HepG2 (cell line): Measurements from ENCODE around the gene NUP107.

ENCODE experiments used
- ATF2 ChIP-seq: sonication (generic); formaldehyde crosslinking; IDR thresholded peaks from 2 replicates; pipeline ENCODE4 v1.4.0; 2020; ENCODE audit warnings: missing genetic modification reagents
- GTF2F1 ChIP-seq: fragments of 150-350 bp; IDR thresholded peaks from 2 replicates; pipeline ENCODE4 v1.6.1; 2014; ENCODE audit warnings: low read length
- HMG20A ChIP-seq: IDR thresholded peaks from 2 replicates; pipeline ENCODE4 v1.6.1; 2016; ENCODE audit warnings: borderline replicate concordance
- MAX ChIP-seq: IDR thresholded peaks from 2 replicates; pipeline ENCODE4 v1.6.1; 2012; ENCODE audit warnings: inconsistent platforms
- SALL1 ChIP-seq: sonication (generic); formaldehyde crosslinking; IDR thresholded peaks from 2 replicates; pipeline ENCODE4 v1.8.0; 2022; ENCODE audit warnings: mild to moderate bottlenecking, missing genetic modification reagents
- SP2 ChIP-seq: sonication (generic); formaldehyde crosslinking; IDR thresholded peaks from 2 replicates; pipeline ENCODE4 v1.5.1; 2020; ENCODE audit warnings: mild to moderate bottlenecking, missing genetic modification reagents
- STAT6 ChIP-seq: sonication (generic); formaldehyde crosslinking; IDR thresholded peaks from 2 replicates; pipeline ENCODE4 v1.4.0; 2020; ENCODE audit warnings: missing genetic modification reagents, mild to moderate bottlenecking, borderline replicate concordance
- SUZ12 ChIP-seq: fragments of 150-350 bp; IDR thresholded peaks from 2 replicates; pipeline ENCODE4 v1.6.1; 2014; ENCODE audit warnings: low read depth, low read length
- ZNF572 ChIP-seq: sonication (generic); formaldehyde crosslinking; IDR thresholded peaks from 2 replicates; pipeline ENCODE4 v1.5.1; 2020; ENCODE audit warnings: mild to moderate bottlenecking, missing genetic modification reagents
- ZNF780A ChIP-seq: sonication (generic); formaldehyde crosslinking; IDR thresholded peaks from 2 replicates; pipeline ENCODE4 v1.8.0; 2022; ENCODE audit warnings: mild to moderate bottlenecking, missing genetic modification reagents, moderate library complexity
- TF ChIP-seq, protein P1 (sequence below): sonication (generic); formaldehyde crosslinking; IDR thresholded peaks from 2 replicates; pipeline ENCODE4 v1.5.0; 2020; ENCODE audit warnings: missing genetic modification reagents, mild to moderate bottlenecking, borderline replicate concordance
- TF ChIP-seq, protein P2 (sequence below): sonication (generic); formaldehyde crosslinking; IDR thresholded peaks from 2 replicates; pipeline ENCODE4 v1.5.0; 2020; ENCODE audit warnings: mild to moderate bottlenecking, missing genetic modification reagents, moderate library complexity

- TF ChIP-seq MAX (no peak), SP2 (CRISPR knock-in tag) (no peak), GTF2F1 (no peak), ATF2 (CRISPR knock-in tag) (no peak), SUZ12 (no peak), STAT6 (no peak), ZNF780A (CRISPR knock-in tag) (no peak), ZNF572 (CRISPR knock-in tag) (no peak), HMG20A (CRISPR knock-in tag) (no peak), SALL1 (CRISPR knock-in tag) (no peak)
- TF ChIP-seq, protein P1, sequence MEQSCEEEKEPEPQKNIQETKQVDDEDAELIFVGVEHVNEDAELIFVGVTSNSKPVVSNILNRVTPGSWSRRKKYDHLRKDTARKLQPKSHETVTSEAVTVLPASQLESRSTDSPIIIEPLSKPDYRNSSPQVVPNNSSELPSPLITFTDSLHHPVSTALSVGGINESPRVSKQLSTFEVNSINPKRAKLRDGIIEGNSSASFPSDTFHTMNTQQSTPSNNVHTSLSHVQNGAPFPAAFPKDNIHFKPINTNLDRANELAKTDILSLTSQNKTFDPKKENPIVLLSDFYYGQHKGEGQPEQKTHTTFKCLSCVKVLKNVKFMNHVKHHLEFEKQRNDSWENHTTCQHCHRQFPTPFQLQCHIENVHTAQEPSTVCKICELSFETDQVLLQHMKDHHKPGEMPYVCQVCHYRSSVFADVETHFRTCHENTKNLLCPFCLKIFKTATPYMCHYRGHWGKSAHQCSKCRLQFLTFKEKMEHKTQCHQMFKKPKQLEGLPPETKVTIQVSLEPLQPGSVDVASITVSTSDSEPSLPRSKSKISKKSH: no peak
- TF ChIP-seq, protein P2, sequence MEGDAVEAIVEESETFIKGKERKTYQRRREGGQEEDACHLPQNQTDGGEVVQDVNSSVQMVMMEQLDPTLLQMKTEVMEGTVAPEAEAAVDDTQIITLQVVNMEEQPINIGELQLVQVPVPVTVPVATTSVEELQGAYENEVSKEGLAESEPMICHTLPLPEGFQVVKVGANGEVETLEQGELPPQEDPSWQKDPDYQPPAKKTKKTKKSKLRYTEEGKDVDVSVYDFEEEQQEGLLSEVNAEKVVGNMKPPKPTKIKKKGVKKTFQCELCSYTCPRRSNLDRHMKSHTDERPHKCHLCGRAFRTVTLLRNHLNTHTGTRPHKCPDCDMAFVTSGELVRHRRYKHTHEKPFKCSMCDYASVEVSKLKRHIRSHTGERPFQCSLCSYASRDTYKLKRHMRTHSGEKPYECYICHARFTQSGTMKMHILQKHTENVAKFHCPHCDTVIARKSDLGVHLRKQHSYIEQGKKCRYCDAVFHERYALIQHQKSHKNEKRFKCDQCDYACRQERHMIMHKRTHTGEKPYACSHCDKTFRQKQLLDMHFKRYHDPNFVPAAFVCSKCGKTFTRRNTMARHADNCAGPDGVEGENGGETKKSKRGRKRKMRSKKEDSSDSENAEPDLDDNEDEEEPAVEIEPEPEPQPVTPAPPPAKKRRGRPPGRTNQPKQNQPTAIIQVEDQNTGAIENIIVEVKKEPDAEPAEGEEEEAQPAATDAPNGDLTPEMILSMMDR: no peak
These were observed 75.3 kb downstream of the NUP107 start for GRCh38 chr12:68761901-68762630.
